ENCODE results near the gene TSHZ2.
"Not testable (repeated sequence)": the region's sequence is repeated elsewhere in the genome, so short reads cannot be mapped to it uniquely, and the experiment has no call there.

TSHZ2 gene

GRCh38 chr20:52964131-52964530 is 8.0 kb upstream of the TSHZ2 start:
- no peak for DNase-seq

- DNase-seq: peak in 2 of 3 experiments; percentile 17 to 58
Measured at GRCh38 chr20:52965380-52965779, 6.8 kb upstream of the TSHZ2 start.

- DNase-seq: no peak
Measured at GRCh38 chr20:52965819-52966218, 6.3 kb upstream of the TSHZ2 start.

- not testable (repeated sequence) for DNase-seq
Measured at GRCh38 chr20:52966543-52966942, 5.6 kb upstream of the TSHZ2 start.

- no peak for DNase-seq
Measured at GRCh38 chr20:52971498-52972189, 514 bp upstream of the TSHZ2 start.

- DNase-seq: peak in 2 of 3 experiments; percentile 61 to 69
Measured at GRCh38 chr20:52972965-52973819, 1.0 kb downstream of the TSHZ2 start.

- DNase-seq: peak in 2 of 3 experiments; percentile 19 to 71
Measured at GRCh38 chr20:52974179-52974594, 2.0 kb downstream of the TSHZ2 start.

GRCh38 chr20:52975029-52975732 is 3.0 kb downstream of the TSHZ2 start:
- DNase-seq: peak in 1 of 3 experiments; percentile 37

GRCh38 chr20:52975803-52976531 is 3.8 kb downstream of the TSHZ2 start:
- no peak for DNase-seq

GRCh38 chr20:52978851-52979250 is 6.7 kb downstream of the TSHZ2 start:
- DNase-seq: no peak

GRCh38 chr20:52981051-52981450 is 8.9 kb downstream of the TSHZ2 start:
- DNase-seq: no peak

GRCh38 chr20:52983726-52984450 is 11.7 kb downstream of the TSHZ2 start:
- DNase-seq: peak in 1 of 3 experiments; percentile 55

- DNase-seq: no peak
Measured at GRCh38 chr20:52984451-52984810, 12.3 kb downstream of the TSHZ2 start.

GRCh38 chr20:52985687-52986086 is 13.5 kb downstream of the TSHZ2 start:
- DNase-seq: no peak

- no peak for DNase-seq
Measured at GRCh38 chr20:52987295-52987694, 15.1 kb downstream of the TSHZ2 start.

GRCh38 chr20:52991830-52992229 is 19.7 kb downstream of the TSHZ2 start:
- no peak for DNase-seq

- no peak for DNase-seq
Measured at GRCh38 chr20:52992632-52993031, 20.5 kb downstream of the TSHZ2 start.

- DNase-seq: no peak
Measured at GRCh38 chr20:52993076-52993475, 20.9 kb downstream of the TSHZ2 start.

GRCh38 chr20:52994184-52994970 is 22.2 kb downstream of the TSHZ2 start:
- no peak for DNase-seq

GRCh38 chr20:52996130-52996529 is 24.0 kb downstream of the TSHZ2 start:
- no peak for DNase-seq

GRCh38 chr20:52996658-52997057 is 24.5 kb downstream of the TSHZ2 start:
- DNase-seq: peak in 2 of 3 experiments; percentile 48 to 83
